ENCODE data around the gene ALMS1. TPM values are rescaled to one million over a fixed set of nuclear protein-coding genes. Genes with fewer than 3 reads are reported as not detected.
A peak's percentile ranks its signal among the peaks of the same experiment; 100 is the strongest.

The ALMS1 gene
- total and polyA plus RNA-seq, 2 of the 4 experiments (the other 2 are of a cell fraction) = 20.8 to 52.8 TPM

DNA sequence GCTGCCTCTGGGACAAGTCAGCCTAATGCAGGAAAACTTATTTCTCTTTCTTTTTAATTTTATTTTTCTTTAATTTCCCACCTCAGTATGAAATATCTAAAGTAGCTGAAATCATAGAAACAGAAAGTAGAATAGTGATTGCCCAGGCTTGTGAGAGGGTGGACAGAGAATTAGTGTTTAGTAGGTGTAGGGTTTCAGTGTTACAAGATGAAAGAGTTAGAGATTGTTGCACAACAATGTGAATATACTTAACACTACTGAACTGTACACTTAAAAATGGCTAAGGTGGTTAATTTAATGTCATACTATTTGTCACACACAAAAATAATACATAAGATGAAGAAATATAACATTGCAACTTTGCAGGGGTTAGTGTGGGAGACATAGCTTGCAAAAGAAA, 175.8 kb downstream of the ALMS1 start:
- Histone ChIP-seq H3K9me1 (ENCODE audit: insufficient read depth, low read length) (no peaks in the 10 kb centered on the region), H3K27me3 (ENCODE audit: control insufficient read depth, insufficient read depth, low read length) (no peaks in the 10 kb centered on the region), H3K9ac (ENCODE audit: low read depth, low read length) (no peak overlapping the region), H3K9me3 (ENCODE audit: control insufficient read depth, insufficient read depth, low read length) (no peaks in the 10 kb centered on the region), H2AK9ac (replicated peaks; ENCODE audit: low read depth, low read length, poor library complexity) (no peak overlapping the region), H3K36me3 (ENCODE audit: control insufficient read depth, insufficient read depth, low read length) (no peaks in the 10 kb centered on the region), H3K14ac (replicated peaks; ENCODE audit: low read depth, low read length) (no peak overlapping the region), H3K79me1 (ENCODE audit: low read depth in 1 of 2, low read length in 2 of 2) (no peaks in the 10 kb centered on the region), H2BK5ac (ENCODE audit: low read depth, low read length, poor library complexity, severe bottlenecking) (no peak overlapping the region), H3K4me2 (ENCODE audit: low read depth, low read length) (no peak overlapping the region), H4K20me1 (ENCODE audit: insufficient read depth, low read length) (no peaks in the 10 kb centered on the region), H4K8ac (ENCODE audit: low read depth in 2 of 2, low read length in 2 of 2) (no peak overlapping the region), H3K18ac (ENCODE audit: low read depth, low read length) (no peak overlapping the region), H3K27ac (ENCODE audit: insufficient read depth, low read length) (no peak overlapping the region), H4K91ac (ENCODE audit: insufficient read depth, low read depth, low read length) (no peak overlapping the region), H2AFZ (replicated peaks; ENCODE audit: low read length, poor library complexity) (no peak overlapping the region), H3K4me3 (ENCODE audit: insufficient read depth, low read depth, low read length) (no peak overlapping the region), H2BK120ac (ENCODE audit: low read depth, low read length) (no peak overlapping the region), H3K4ac (ENCODE audit: low read depth, low read length) (no peak overlapping the region), H3K56ac (ENCODE audit: extremely low read depth, insufficient read depth, low read length) (no peak overlapping the region), H3K23ac (ENCODE audit: low read depth, low read length) (no peak overlapping the region), H2AK5ac (ENCODE audit: low read depth, low read length) (no peak overlapping the region), H4K5ac (ENCODE audit: low read depth, low read length) (no peak overlapping the region), H2BK15ac (ENCODE audit: low read depth, low read length) (no peak overlapping the region), H2BK20ac (ENCODE audit: low read depth, low read length) (no peak overlapping the region), H3K4me1 (ENCODE audit: control insufficient read depth, insufficient read depth, low read length) (no peaks in the 10 kb centered on the region)
- intact Hi-C loops (cut with micrococcal nuclease) (no loop called here), dilution Hi-C loops (cut with HindIII; ENCODE audit: low sequenced_read_pairs, unreplicated experiment) (no loop called here), in situ Hi-C loops (cut with MboI; ENCODE audit: low sequenced_read_pairs) (no loop called here)
- ATAC-seq (ENCODE audit: low read depth) (peak; percentile 54), DNase-seq (peak; percentile 13)
- no TSS peak for BruUV-seq (replicated peaks)
- TF ChIP-seq, protein P1, sequence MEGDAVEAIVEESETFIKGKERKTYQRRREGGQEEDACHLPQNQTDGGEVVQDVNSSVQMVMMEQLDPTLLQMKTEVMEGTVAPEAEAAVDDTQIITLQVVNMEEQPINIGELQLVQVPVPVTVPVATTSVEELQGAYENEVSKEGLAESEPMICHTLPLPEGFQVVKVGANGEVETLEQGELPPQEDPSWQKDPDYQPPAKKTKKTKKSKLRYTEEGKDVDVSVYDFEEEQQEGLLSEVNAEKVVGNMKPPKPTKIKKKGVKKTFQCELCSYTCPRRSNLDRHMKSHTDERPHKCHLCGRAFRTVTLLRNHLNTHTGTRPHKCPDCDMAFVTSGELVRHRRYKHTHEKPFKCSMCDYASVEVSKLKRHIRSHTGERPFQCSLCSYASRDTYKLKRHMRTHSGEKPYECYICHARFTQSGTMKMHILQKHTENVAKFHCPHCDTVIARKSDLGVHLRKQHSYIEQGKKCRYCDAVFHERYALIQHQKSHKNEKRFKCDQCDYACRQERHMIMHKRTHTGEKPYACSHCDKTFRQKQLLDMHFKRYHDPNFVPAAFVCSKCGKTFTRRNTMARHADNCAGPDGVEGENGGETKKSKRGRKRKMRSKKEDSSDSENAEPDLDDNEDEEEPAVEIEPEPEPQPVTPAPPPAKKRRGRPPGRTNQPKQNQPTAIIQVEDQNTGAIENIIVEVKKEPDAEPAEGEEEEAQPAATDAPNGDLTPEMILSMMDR (conservative IDR thresholded peaks at IDR 0.05; ENCODE audit: low read depth, low read length) = no peak
- peak; percentile 72 for TF ChIP-seq CEBPB (IDR thresholded peaks at IDR 0.05; ENCODE audit: low read depth, low read length)
- CTCF ChIA-PET = no interaction called here
- POLR2A ChIA-PET (ENCODE audit: unreplicated experiment) = no interaction called here

All from IMR-90 (cell line).